HepG2 (cell line): ENCODE results near the gene PIM3. TPM values are rescaled to one million over a fixed set of nuclear protein-coding genes. Genes with fewer than 3 reads are reported as not detected.

ENCODE experiments used
- ARID4A ChIP-seq: sonication (generic); formaldehyde crosslinking; IDR thresholded peaks from 2 replicates; pipeline ENCODE4 v1.5.0; 2020; ENCODE audit warnings: mild to moderate bottlenecking, missing genetic modification reagents, borderline replicate concordance
- CCAR2 ChIP-seq: fragments of 200-400 bp; formaldehyde crosslinking; optimal IDR thresholded peaks from 2 replicates; pipeline ENCODE3; 2018; ENCODE audit warnings: low read depth, mild to moderate bottlenecking, low read length, moderate library complexity
- REXO4 ChIP-seq: sonication (generic); formaldehyde crosslinking; IDR thresholded peaks from 2 replicates; pipeline ENCODE4 v1.8.0; 2022; ENCODE audit warnings: missing genetic modification reagents, mild to moderate bottlenecking, borderline replicate concordance
- SIX1 ChIP-seq: sonication (generic); formaldehyde crosslinking; IDR thresholded peaks from 2 replicates; pipeline ENCODE4 v1.4.0; 2020; ENCODE audit warnings: missing genetic modification reagents, borderline replicate concordance
- SUZ12 ChIP-seq: fragments of 150-350 bp; IDR thresholded peaks from 2 replicates; pipeline ENCODE4 v1.6.1; 2014; ENCODE audit warnings: low read depth, low read length
- TCF7L2 ChIP-seq: IDR thresholded peaks from 2 replicates; pipeline ENCODE4 v1.6.1; 2011; ENCODE audit warnings: mild to moderate bottlenecking, low read depth, low read length, moderate library complexity
- ZEB1 ChIP-seq: IDR thresholded peaks from 2 replicates; pipeline ENCODE4 v1.6.1; 2012; ENCODE audit warnings: mild to moderate bottlenecking, low read depth, inconsistent platforms; ENCODE audit not compliant: insufficient replicate concordance
- ZNF10 ChIP-seq: sonication (generic); formaldehyde crosslinking; IDR thresholded peaks from 2 replicates; pipeline ENCODE4 v1.4.0; 2020; ENCODE audit warnings: mild to moderate bottlenecking, low read depth, missing genetic modification reagents, borderline replicate concordance
- ZNF460 ChIP-seq: sonication (generic); formaldehyde crosslinking; IDR thresholded peaks from 2 replicates; pipeline ENCODE4 v1.5.1; 2020; ENCODE audit warnings: missing genetic modification reagents, mild to moderate bottlenecking, borderline replicate concordance
- polyA plus RNA-seq, 8 experiments: library from polyadenylated mRNA; depleted of rRNA in 3 of 8; stranded (reverse) in 7 of 8; unstranded in 1 of 8; fragments of >200 nt; fragmentation: Illumina TruSeq in 4 of 8; extraction: Trizol in 4 of 8; gene quantifications; 2 replicates each; pipeline versions ENCODE4 v1.2.1 to v1.2.3, GENCODE V29; 2011 to 2016; ENCODE audit warnings: low read depth in 4 of 8, missing spikeins in 1 of 8, mixed read lengths in 1 of 8; ENCODE audit not compliant: insufficient read depth in 1 of 8
- total RNA-seq, 5 experiments: library from RNA; depleted of rRNA; stranded (reverse); fragments of >200 nt; fragmentation: Illumina TruSeq; extraction: Trizol; gene quantifications; 2 replicates each; pipeline ENCODE4 v1.2.3, GENCODE V29; 2016; ENCODE audit warnings: low read depth in 1 of 5
- TF ChIP-seq, protein P1 (sequence below): sonication (generic); formaldehyde crosslinking; IDR thresholded peaks from one replicate; pipeline ENCODE4 v1.5.1; 2020; ENCODE audit warnings: mild to moderate bottlenecking, missing genetic modification reagents; ENCODE audit errors: not compliant biosample characterization
- TF ChIP-seq, protein P2 (sequence below): IDR thresholded peaks from 2 replicates; pipeline ENCODE4 v1.6.1; 2016; ENCODE audit warnings: low read depth, borderline replicate concordance
- TF ChIP-seq, protein P3 (sequence below): sonication (generic); formaldehyde crosslinking; IDR thresholded peaks from 2 replicates; pipeline ENCODE4 v1.4.0; 2020; ENCODE audit warnings: mild to moderate bottlenecking, missing genetic modification reagents

Gene PIM3
- total and polyA plus RNA-seq, 2 of the 13 experiments (the other 11 are each of a cell fraction or from before 2014, with no cell fraction given), result 21.6 to 31.2 TPM

DNA sequence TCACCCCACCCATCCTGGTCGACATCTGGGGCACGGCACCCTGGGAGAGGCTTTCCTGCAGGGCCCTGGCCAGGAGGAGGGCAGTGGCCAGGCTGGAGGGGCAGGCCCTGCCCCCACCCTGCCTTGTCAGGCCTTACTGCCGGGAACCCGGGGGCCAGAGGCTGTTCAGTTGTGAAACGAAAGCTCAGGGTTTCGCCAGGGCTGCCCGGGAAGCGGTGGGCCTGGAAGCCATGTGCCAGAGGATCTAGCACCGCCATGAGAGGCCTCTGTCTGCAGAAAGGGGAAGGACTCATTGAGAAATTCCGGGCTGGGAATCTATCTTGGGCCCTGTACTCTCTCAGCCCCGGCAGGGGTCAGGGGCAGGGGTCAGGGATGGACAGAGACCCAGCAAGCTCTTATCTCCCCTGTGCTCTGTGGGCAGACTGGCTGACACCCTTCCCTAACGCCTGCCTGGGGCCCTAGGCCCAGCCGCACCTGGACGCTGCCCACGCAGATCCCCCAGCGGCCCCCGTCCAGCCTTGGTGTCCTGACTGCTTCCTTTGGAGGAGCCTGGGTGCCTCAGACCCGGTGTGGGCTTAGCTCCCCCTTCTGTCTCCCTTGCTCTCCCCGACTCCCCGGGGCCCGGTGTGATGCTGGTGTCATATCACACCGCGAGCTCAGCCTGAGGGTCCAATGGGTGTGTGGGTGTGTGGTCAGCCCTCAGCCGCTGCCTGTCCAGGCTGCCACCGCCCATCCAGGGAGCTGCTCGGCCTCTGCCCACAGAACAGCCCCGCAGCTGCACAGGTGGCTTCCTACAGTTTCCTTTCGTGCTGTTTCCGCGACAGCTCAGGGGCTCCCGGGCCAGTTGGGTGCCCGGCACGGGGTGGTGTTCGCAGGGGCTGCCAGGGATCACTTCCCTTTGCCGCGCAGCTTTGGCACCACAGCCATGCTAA lies 6.5 kb downstream of the PIM3 start (continued):
- TF ChIP-seq ARID4A (CRISPR knock-in tag), result peak; percentile 53; the same call in 1 of the 2 replicates
- TF ChIP-seq SUZ12, result no peak
- TF ChIP-seq SIX1 (CRISPR knock-in tag), result no peak
- TF ChIP-seq ZEB1, result no peak
- TF ChIP-seq, protein P1, sequence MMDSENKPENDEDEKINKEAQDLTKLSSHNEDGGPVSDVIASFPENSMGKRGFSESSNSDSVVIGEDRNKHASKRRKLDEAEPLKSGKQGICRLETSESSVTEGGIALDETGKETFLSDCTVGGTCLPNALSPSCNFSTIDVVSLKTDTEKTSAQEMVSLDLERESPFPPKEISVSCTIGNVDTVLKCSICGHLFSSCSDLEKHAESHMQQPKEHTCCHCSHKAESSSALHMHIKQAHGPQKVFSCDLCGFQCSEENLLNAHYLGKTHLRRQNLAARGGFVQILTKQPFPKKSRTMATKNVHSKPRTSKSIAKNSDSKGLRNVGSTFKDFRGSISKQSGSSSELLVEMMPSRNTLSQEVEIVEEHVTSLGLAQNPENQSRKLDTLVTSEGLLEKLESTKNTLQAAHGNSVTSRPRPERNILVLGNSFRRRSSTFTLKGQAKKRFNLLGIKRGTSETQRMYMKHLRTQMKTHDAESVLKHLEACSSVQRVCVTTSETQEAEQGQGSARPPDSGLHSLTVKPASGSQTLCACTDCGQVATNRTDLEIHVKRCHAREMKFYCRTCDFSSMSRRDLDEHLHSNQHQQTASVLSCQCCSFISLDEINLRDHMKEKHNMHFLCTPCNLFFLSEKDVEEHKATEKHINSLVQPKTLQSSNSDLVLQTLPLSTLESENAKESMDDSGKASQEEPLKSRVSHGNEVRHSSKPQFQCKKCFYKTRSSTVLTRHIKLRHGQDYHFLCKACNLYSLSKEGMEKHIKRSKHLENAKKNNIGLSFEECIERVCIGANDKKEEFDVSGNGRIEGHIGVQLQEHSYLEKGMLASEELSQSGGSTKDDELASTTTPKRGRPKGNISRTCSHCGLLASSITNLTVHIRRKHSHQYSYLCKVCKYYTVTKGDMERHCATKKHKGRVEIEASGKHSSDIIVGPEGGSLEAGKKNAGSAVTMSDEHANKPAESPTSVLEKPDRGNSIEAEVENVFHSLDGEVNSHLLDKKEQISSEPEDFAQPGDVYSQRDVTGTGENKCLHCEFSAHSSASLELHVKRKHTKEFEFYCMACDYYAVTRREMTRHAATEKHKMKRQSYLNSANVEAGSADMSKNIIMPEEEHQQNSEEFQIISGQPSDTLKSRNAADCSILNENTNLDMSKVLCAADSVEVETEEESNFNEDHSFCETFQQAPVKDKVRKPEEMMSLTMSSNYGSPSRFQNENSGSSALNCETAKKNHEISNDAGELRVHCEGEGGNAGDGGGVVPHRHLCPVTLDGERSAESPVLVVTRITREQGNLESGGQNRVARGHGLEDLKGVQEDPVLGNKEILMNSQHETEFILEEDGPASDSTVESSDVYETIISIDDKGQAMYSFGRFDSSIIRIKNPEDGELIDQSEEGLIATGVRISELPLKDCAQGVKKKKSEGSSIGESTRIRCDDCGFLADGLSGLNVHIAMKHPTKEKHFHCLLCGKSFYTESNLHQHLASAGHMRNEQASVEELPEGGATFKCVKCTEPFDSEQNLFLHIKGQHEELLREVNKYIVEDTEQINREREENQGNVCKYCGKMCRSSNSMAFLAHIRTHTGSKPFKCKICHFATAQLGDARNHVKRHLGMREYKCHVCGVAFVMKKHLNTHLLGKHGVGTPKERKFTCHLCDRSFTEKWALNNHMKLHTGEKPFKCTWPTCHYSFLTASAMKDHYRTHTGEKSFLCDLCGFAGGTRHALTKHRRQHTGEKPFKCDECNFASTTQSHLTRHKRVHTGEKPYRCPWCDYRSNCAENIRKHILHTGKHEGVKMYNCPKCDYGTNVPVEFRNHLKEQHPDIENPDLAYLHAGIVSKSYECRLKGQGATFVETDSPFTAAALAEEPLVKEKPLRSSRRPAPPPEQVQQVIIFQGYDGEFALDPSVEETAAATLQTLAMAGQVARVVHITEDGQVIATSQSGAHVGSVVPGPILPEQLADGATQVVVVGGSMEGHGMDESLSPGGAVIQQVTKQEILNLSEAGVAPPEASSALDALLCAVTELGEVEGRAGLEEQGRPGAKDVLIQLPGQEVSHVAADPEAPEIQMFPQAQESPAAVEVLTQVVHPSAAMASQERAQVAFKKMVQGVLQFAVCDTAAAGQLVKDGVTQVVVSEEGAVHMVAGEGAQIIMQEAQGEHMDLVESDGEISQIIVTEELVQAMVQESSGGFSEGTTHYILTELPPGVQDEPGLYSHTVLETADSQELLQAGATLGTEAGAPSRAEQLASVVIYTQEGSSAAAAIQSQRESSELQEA (CRISPR knock-in tag), result no peak
- no peak for TF ChIP-seq ZNF10
- no peak for TF ChIP-seq REXO4 (CRISPR knock-in tag)
- TF ChIP-seq, protein P2, sequence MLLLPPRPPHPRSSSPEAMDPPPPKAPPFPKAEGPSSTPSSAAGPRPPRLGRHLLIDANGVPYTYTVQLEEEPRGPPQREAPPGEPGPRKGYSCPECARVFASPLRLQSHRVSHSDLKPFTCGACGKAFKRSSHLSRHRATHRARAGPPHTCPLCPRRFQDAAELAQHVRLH (CRISPR knock-in tag), result no peak
- TF ChIP-seq CCAR2, result no peak
- no peak for TF ChIP-seq ZNF460 (CRISPR knock-in tag)
- no peak for TF ChIP-seq TCF7L2
- TF ChIP-seq, protein P3, sequence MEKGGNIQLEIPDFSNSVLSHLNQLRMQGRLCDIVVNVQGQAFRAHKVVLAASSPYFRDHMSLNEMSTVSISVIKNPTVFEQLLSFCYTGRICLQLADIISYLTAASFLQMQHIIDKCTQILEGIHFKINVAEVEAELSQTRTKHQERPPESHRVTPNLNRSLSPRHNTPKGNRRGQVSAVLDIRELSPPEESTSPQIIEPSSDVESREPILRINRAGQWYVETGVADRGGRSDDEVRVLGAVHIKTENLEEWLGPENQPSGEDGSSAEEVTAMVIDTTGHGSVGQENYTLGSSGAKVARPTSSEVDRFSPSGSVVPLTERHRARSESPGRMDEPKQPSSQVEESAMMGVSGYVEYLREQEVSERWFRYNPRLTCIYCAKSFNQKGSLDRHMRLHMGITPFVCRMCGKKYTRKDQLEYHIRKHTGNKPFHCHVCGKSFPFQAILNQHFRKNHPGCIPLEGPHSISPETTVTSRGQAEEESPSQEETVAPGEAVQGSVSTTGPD (CRISPR knock-in tag), result peak; percentile 58; the same call in 1 of the 2 replicates
